ENCODE data around the gene FUOM.

The FUOM gene, protein sequence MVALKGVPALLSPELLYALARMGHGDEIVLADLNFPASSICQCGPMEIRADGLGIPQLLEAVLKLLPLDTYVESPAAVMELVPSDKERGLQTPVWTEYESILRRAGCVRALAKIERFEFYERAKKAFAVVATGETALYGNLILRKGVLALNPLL

GRCh38 chr10:133357285-133358161, at the start of gene FUOM:
FUOM (minus strand) TSS chr10:133358019; CDS start chr10:133358007, 12 bp downstream.
- DNase-seq, result peak; percentile 88

- no peak for DNase-seq
Observed at GRCh38 chr10:133405844-133406527, 48.2 kb upstream of the FUOM start.

DNA sequence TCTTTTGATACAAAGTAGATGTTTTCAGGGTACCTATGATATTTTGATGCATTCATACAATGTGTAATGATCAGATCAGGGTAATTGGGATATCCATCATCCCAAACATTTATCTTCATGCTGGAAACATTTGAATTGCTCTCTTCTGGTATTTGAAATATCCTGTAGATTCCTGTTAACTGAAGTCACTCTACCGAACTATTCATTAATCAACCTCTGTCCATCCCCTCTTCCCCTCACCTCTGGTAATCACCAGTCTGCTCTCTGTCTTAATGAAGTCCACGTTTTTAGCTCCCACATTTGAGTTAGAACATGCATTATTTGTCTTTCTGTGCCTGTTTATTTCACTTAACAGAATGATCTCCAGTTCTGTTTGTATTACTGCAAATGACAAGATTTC, 47.5 kb upstream of the FUOM start:
- DNase-seq, result no peak

DNA sequence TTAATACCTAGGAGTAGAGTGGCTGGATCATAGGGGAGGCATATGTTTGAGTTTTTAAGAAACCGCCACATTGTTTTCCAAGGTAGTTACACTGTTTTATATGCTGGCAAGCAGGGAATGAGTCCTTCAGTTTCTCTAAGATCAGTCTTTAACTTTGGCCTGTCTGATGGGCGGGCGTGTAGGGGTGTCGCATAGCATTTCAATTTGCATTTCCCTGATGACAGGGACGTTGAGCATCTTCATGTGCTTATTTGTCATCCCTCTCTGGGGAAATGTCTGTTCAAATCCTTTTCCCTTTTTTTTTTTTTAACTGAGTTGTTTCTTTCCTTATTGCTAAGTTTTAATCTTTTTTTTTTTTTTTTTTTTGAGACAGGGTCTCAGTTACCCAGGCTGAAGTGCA, 46.0 kb upstream of the FUOM start:
- DNase-seq, result no peak

- no peak for DNase-seq
Observed at GRCh38 chr10:133403359-133403758, 45.5 kb upstream of the FUOM start.

DNA sequence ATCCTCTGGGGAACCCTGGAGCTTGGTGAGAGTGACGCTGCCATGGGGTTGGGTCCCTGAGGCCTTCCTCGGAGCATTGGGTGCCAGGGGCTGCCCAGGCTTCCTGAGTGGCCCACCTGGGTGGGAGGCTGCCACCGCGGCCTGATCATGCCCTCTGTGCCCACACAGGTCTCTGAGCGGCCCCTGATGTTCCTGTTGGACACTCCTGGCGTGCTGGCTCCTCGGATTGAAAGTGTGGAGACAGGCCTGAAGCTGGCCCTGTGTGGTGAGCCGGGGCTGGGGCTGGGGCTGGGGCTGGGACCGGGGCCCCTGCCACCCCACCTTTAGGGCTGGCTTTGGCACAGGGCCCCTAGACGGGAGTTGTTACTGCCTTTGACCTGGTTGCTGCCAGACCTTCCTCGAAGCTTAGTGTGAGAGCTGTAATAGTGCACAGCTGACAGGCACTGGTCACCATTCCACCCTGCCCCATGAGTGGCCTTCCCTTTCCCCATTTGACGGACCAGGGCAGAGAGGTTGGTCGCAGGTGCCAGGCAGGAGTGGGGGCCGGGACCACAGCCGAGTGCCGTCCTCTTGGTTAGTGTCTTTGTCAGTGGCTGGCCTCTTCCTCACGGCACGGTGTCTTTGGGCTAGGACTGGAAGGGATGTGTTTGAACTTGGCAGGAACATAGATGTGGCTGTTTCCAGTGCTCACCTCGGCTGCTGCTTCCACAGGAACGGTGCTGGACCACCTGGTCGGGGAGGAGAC, 44.3 kb upstream of the FUOM start:
- peak in 1 of 2 experiments; percentile 12 for DNase-seq

DNA sequence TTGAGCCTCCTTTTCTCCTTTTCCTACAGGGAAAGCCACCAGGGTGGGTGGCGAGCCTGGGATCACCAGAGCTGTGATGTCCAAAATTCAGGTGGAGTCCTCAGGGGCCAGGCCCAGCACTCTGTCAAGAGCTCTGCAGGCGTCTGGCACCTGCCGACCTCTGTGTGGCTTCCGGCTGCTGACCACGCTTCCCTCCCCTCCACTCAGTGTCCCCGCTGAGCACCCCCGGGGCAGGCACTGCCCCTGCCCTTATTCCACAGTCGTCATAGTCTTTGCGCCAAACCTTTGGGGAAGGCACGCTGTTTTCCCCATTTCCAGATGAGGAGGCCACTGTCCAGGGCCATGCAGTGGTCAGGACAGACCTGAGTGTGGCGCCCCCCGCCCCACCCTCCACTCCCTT, 43.7 kb upstream of the FUOM start:
- DNase-seq, result peak in 1 of 2 experiments; percentile 9

DNA sequence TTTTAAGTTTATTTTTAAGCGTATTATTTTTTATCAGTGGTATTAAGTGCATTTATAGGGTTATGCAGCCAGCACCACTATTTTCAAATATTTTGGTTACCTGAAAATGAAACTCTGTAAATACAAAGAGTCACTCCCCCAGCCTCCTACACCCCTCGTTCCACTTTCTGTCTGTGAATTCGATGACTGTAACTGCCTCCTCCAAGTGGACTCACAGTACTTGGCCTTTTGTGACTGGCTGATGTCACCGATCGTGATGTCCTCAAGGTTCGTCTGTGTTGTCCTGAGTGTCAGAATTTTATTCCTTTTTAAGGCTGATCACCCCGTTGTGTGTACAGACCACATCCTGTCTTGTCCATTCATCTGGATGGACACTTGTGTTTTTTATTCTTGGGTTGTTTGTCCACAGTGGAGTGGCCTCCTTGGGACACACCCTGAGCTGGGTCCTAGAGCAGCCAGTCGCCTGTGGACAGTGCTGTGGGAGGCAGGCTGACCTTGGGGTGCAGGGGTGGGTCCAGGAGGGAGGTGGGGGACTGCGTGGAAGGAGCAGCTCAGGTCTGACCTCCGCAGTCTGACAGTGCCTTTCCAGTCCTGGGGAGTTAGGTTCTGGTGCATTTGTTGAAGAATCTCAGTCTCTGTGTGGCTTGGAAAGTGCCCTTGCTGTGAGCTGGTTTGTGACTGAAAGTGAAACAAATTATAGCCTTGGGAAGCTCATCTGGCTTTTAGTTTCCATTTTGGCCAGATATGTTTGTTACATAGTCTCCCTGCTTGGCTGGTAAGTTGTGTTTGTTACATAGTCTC, 43.0 kb upstream of the FUOM start:
- peak; percentile 15 to 17 for DNase-seq

GRCh38 chr10:133399123-133399601, 41.3 kb upstream of the FUOM start:
- peak; percentile 14 for DNase-seq

GRCh38 chr10:133397938-133398337, 40.1 kb upstream of the FUOM start:
- DNase-seq, result peak; percentile 7 to 10

DNA sequence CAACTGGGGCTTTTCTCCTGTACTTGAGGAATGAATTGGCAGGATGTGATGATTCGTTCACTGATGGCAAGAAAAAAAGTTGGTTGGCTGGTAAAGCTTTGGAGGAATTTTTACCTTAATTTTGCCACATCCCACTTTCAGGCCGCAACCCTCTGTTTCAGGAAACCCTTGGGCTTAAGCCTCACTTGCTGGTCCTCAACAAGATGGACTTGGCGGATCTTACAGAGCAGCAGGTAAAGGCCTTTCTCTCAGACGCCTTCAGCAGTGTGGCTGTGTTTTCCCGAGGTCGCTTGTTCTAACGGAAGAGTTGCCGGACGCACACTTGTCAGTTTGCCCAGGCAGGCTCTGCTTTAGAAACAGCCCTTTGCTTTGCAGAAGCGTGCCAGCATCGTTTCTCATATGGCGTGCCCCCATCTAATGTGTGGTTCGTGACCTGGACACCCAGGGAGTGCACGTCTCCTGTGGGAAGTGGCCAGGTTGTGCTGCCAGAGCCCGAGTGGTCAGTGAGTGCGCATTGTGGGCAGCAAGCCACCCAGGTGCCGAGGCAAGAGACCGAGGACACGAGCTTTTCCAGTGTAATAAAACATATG, 38.3 kb upstream of the FUOM start:
- peak; percentile 14 to 16 for DNase-seq

DNA sequence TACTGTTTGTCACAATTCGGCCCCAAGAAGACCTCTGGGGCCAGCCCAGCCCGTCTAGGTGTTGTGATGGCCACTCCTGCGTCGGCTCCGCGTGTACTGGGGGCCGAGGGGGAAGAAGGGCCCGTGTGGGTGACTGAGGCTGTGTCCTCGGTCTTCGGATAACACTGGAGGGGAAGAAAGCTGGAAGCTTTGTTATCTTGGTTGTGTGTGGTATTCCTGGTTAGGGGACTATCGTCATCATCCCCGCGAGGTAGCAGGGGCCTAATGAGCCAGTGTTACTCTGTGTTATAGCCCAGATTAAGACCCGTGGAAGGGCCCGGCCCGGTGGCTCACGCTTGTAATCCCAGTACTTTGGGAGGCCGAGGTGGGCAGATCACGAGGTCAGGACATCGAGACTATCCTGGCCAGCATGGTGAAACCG, 37.0 kb upstream of the FUOM start:
- peak; percentile 33 to 39 for DNase-seq

- peak; percentile 98 for DNase-seq
Observed at GRCh38 chr10:133394064-133394663, 36.3 kb upstream of the FUOM start, which contains the start of gene MTG1. MTG1 (plus strand) TSS chr10:133394157; CDS start chr10:133394221, 64 bp downstream.

- DNase-seq, result peak; percentile 20 to 21
Observed at GRCh38 chr10:133393401-133394063, 35.7 kb upstream of the FUOM start.

GRCh38 chr10:133391761-133392518, 34.1 kb upstream of the FUOM start:
- peak; percentile 61 to 65 for DNase-seq

DNA sequence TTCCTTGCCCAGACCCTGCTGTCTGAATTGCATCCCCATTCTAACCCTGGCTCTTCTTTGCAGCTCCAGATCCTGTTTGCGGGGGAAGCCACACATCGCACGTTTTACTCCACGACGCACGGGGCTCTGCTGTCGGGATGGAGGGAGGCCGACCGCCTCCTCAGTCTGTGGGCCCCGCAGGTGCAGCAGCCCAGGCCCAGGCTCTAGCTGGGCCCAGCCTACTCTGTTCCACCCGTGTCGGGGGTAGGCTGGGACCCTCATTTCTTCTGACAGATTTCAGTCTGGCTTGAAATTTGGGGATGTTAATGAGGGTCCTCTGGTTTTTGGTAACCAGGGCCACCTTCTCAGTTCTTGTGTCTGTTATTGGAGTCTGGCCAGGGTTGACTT, 33.4 kb upstream of the FUOM start:
- peak in 1 of 2 experiments; percentile 21 for DNase-seq

GRCh38 chr10:133390597-133391248, 32.9 kb upstream of the FUOM start:
- peak; percentile 44 to 48 for DNase-seq

DNA sequence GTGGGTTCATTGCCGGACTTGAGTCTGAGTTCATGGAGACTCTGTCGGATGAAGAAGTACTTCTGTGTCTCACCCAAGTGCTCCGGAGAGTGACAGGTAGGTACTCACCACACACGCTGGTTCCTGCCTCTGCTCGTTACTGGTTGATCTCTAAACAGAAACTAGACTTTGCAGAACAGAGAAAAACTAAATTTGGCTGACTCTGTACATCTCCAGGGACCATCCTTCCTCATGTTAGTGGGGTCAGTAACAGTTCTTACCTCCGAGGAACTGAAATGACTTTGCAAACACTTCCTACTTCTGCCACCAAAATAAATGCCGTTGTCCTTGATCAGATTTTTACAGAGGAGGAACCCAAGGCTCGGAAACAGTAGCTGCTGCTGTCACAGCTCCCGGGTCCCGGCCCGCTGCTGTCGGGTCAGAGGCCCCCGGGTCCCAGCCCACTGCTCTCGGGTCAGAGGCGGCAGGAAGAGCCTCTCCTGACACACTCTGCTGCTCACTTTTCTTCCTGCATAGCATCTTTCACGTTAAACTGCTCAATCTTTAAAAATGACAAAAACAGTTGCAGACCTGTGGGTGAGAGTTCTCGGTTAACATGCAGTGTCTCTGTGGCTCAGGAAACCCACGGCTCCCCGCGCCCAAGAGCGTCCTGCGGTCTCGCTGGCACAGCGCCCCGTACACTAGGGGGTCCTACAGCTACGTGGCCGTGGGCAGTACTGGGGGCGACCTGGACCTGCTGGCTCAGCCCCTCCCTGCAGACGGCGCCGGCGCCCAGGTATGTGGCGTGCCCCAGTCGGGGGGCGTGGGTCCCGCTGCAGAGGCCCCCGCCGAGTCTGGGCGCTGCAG, 31.4 kb upstream of the FUOM start:
- DNase-seq, result peak; percentile 54 to 64

Data from activated T-cell treated with anti-CD3 and anti-CD28 coated beads, Interleukin-2, amount 50 U/mL, for 48 hours (primary cell).